ENCODE measurements around the gene SLC46A2. TPM values are rescaled to one million over a fixed set of nuclear protein-coding genes. Genes with fewer than 3 reads are reported as not detected.

SLC46A2 gene
- not detected in 2 replicates for total RNA-seq

GRCh38 chr9:112890106-112891081 is at the start of gene SLC46A2:
TSS of gene SLC46A2 (minus strand) at chr9:112890876. CDS start at chr9:112890681, 195 bp downstream.

Other genes with a start within 250 kb of the SLC46A2 start
- gene INIP, start 172.8 kb downstream of the SLC46A2 start, total RNA-seq = 14.7 and 19.5 TPM in 2 replicates
- gene SNX30, start 140.1 kb downstream of the SLC46A2 start, total RNA-seq = 3.1 and 3.7 TPM in 2 replicates
- 0.74 and 1.7 TPM in 2 replicates for gene ZNF883, start 121.3 kb upstream of the SLC46A2 start, total RNA-seq
- gene ZFP37, start 165.8 kb upstream of the SLC46A2 start, total RNA-seq = 1.2 and 1.5 TPM in 2 replicates

Measured in bronchus fibroblast of lung (primary cell).